Trophoblast cell (in vitro differentiated cells and primary cell): ENCODE measurements around the gene DGCR2.

ENCODE experiments used
- DNase-seq, 2 donors: peaks; one replicate each; pipeline ENCODE4 v3.0.0-alpha.2; 2016
- H2AFZ ChIP-seq: 2 replicates; pipeline ENCODE4 v1.6.1; 2013; ENCODE audit warnings: low read length, moderate library complexity, mild to moderate bottlenecking; ENCODE audit not compliant: insufficient read depth, poor library complexity
- H2AK5ac ChIP-seq: 2 replicates; pipeline ENCODE4 v1.6.1; 2013; ENCODE audit warnings: mild to moderate bottlenecking, low read length
- H2BK120ac ChIP-seq: 2 replicates; pipeline ENCODE4 v1.6.1; 2013; ENCODE audit warnings: low read length, mild to moderate bottlenecking, moderate library complexity; ENCODE audit not compliant: insufficient read depth, poor library complexity
- H2BK12ac ChIP-seq: 2 replicates; pipeline ENCODE4 v1.6.1; 2013; ENCODE audit warnings: mild to moderate bottlenecking, low read length, moderate library complexity
- H2BK5ac ChIP-seq: 2 replicates; pipeline ENCODE4 v1.6.1; 2013; ENCODE audit warnings: low read length, low read depth, moderate library complexity, mild to moderate bottlenecking; ENCODE audit not compliant: poor library complexity
- H3K14ac ChIP-seq: 2 replicates; pipeline ENCODE4 v1.6.1; 2013; ENCODE audit warnings: mild to moderate bottlenecking, low read length
- H3K18ac ChIP-seq: 2 replicates; pipeline ENCODE4 v1.6.1; 2013; ENCODE audit warnings: mild to moderate bottlenecking, low read length
- H3K23ac ChIP-seq: 2 replicates; pipeline ENCODE4 v1.6.1; 2013; ENCODE audit warnings: low read length
- H3K27ac ChIP-seq: 2 replicates; pipeline ENCODE4 v1.5.1; 2013; ENCODE audit warnings: low read depth, mild to moderate bottlenecking, inconsistent platforms, low read length, moderate library complexity
- H3K27me3 ChIP-seq: 2 replicates; pipeline ENCODE4 v1.6.1; 2013; ENCODE audit warnings: inconsistent platforms, mild to moderate bottlenecking, low read length, moderate library complexity; ENCODE audit not compliant: insufficient read depth
- H3K36me3 ChIP-seq, 2 experiments: 1 replicate in 1 of 2; 2 replicates in 1 of 2; pipeline ENCODE4 v1.6.1; 2013; ENCODE audit warnings: low read length in 2 of 2, mild to moderate bottlenecking in 2 of 2, moderate library complexity in 1 of 2; ENCODE audit not compliant: insufficient read depth in 2 of 2, control insufficient read depth in 1 of 2
- H3K4ac ChIP-seq: 2 replicates; pipeline ENCODE4 v1.6.1; 2013; ENCODE audit warnings: low read depth, mild to moderate bottlenecking, low read length, moderate library complexity
- H3K4me1 ChIP-seq, 2 experiments: 1 replicate in 1 of 2; 2 replicates in 1 of 2; pipeline ENCODE4 v1.6.1; 2013; ENCODE audit warnings: low read length in 2 of 2, mild to moderate bottlenecking in 2 of 2, moderate library complexity in 1 of 2; ENCODE audit not compliant: insufficient read depth in 2 of 2, control insufficient read depth in 1 of 2
- H3K4me2 ChIP-seq: 2 replicates; pipeline ENCODE4 v1.6.1; 2013; ENCODE audit warnings: inconsistent platforms, mild to moderate bottlenecking, low read length, moderate library complexity
- H3K4me3 ChIP-seq: 2 replicates; pipeline ENCODE4 v1.5.1; 2013; ENCODE audit warnings: mild to moderate bottlenecking, low read depth, low read length, inconsistent platforms
- H3K79me1 ChIP-seq: one replicate; pipeline ENCODE4 v1.6.1; 2013; ENCODE audit warnings: low read length
- H3K79me2 ChIP-seq: 2 replicates; pipeline ENCODE4 v1.6.1; 2013; ENCODE audit warnings: low read length, mild to moderate bottlenecking; ENCODE audit not compliant: control insufficient read depth, insufficient read depth, poor library complexity
- H3K9ac ChIP-seq: 2 replicates; pipeline ENCODE4 v1.6.1; 2013; ENCODE audit warnings: mild to moderate bottlenecking, low read length
- H3K9me3 ChIP-seq: 2 replicates; pipeline ENCODE4 v1.6.1; 2013; ENCODE audit warnings: low read depth, mild to moderate bottlenecking, control low read depth, inconsistent platforms, low read length; ENCODE audit not compliant: insufficient read depth
- H4K12ac ChIP-seq: 2 replicates; pipeline ENCODE4 v1.6.1; 2013; ENCODE audit warnings: low read depth, mild to moderate bottlenecking, low read length, moderate library complexity
- H4K8ac ChIP-seq: 2 replicates; pipeline ENCODE4 v1.6.1; 2013; ENCODE audit warnings: low read depth, mild to moderate bottlenecking, low read length, moderate library complexity
- H4K91ac ChIP-seq: one replicate; pipeline ENCODE4 v1.6.1; 2013; ENCODE audit warnings: low read depth, mild to moderate bottlenecking, low read length, moderate library complexity
- WGBS: extraction: QIAGEN DNeasy Blood & Tissue Kit; methylation state at CpG from one replicate; pipeline ENCODE4 v1.1.7; 2013; ENCODE audit warnings: missing lambda C conversion rate; ENCODE audit not compliant: insufficient read length, insufficient coverage; ENCODE audit errors: extremely low coverage; 5-methylcytosine and 5-hydroxymethylcytosine counted together

The DGCR2 gene

GRCh38 chr22:19127329-19128008 is 5.3 kb upstream of the DGCR2 start:
- Histone ChIP-seq H4K91ac (no peak overlapping the region), H3K27ac (no peak overlapping the region), H3K4me1 (peaks cover 0 to 4% of the 10 kb centered on the region in 2 experiments), H3K79me2 (no peaks in the 10 kb centered on the region), H3K14ac (no peak overlapping the region), H3K4ac (no peak overlapping the region), H2BK5ac (no peak overlapping the region), H3K9ac (no peak overlapping the region), H4K12ac (no peak overlapping the region), H3K18ac (no peak overlapping the region), H2BK120ac (no peak overlapping the region), H2BK12ac (no peak overlapping the region), H3K4me2 (no peak overlapping the region), H3K27me3 (no peaks in the 10 kb centered on the region), H3K9me3 (no peaks in the 10 kb centered on the region), H3K4me3 (no peak overlapping the region), H3K23ac (no peak overlapping the region), H3K36me3 (peaks cover 8 to 9% of the 10 kb centered on the region in 2 experiments), H3K79me1 (no peaks in the 10 kb centered on the region), H2AK5ac (no peak overlapping the region), H2AFZ (no peak overlapping the region), H4K8ac (no peak overlapping the region)
- DNase-seq: no peak
- WGBS: no CpG with 5 or more reads among the region's 16 CpGs

- Histone ChIP-seq H3K4me1 (peaks cover 0 to 4% of the 10 kb centered on the region in 2 experiments), H2BK120ac (no peak overlapping the region), H3K9ac (no peak overlapping the region), H3K4ac (no peak overlapping the region), H3K4me2 (no peak overlapping the region), H3K79me1 (peaks cover 5% of the 10 kb centered on the region), H3K36me3 (peaks cover 2 to 5% of the 10 kb centered on the region in 2 experiments), H3K14ac (no peak overlapping the region), H2BK5ac (no peak overlapping the region), H4K91ac (no peak overlapping the region), H3K27ac (no peak overlapping the region), H3K23ac (no peak overlapping the region), H3K27me3 (no peaks in the 10 kb centered on the region), H3K4me3 (no peak overlapping the region), H3K18ac (no peak overlapping the region), H2AFZ (no peak overlapping the region), H3K79me2 (peaks cover 5% of the 10 kb centered on the region), H2AK5ac (no peak overlapping the region), H3K9me3 (no peaks in the 10 kb centered on the region), H4K8ac (no peak overlapping the region), H4K12ac (no peak overlapping the region), H2BK12ac (no peak overlapping the region)
- no CpG with 5 or more reads among the region's 19 CpGs for WGBS
- no peak for DNase-seq
Observed at GRCh38 chr22:19126309-19127273, 4.4 kb upstream of the DGCR2 start.

- Histone ChIP-seq H3K18ac (no peak overlapping the region), H3K27ac (no peak overlapping the region), H4K12ac (no peak overlapping the region), H3K4me2 (no peak overlapping the region), H2BK5ac (no peak overlapping the region), H3K4me1 (peaks cover 4 to 9% of the 10 kb centered on the region in 2 experiments), H2AK5ac (no peak overlapping the region), H3K14ac (no peak overlapping the region), H4K91ac (no peak overlapping the region), H2BK12ac (no peak overlapping the region), H3K9me3 (no peaks in the 10 kb centered on the region), H3K9ac (no peak overlapping the region), H3K27me3 (no peaks in the 10 kb centered on the region), H3K23ac (no peak overlapping the region), H3K79me1 (peaks cover 9% of the 10 kb centered on the region), H3K4me3 (no peak overlapping the region), H2AFZ (no peak overlapping the region), H2BK120ac (no peak overlapping the region), H3K36me3 (no peaks in the 10 kb centered on the region), H3K4ac (no peak overlapping the region), H4K8ac (no peak overlapping the region), H3K79me2 (peaks cover 9% of the 10 kb centered on the region)
- no CpG with 5 or more reads among the region's 21 CpGs for WGBS
- DNase-seq: no peak
Observed at GRCh38 chr22:19125474-19126308, 3.5 kb upstream of the DGCR2 start.

GRCh38 chr22:19125011-19125410 is 2.8 kb upstream of the DGCR2 start:
- Histone ChIP-seq H4K8ac (no peak overlapping the region), H2BK5ac (no peak overlapping the region), H3K14ac (no peak overlapping the region), H3K9ac (no peak overlapping the region), H4K91ac (no peak overlapping the region), H2AFZ (no peak overlapping the region), H4K12ac (no peak overlapping the region), H3K79me2 (peaks cover 14% of the 10 kb centered on the region), H3K79me1 (peaks cover 9% of the 10 kb centered on the region), H3K18ac (no peak overlapping the region), H3K36me3 (peaks cover 4% of the 10 kb centered on the region in 2 experiments), H3K27ac (no peak overlapping the region), H3K9me3 (no peaks in the 10 kb centered on the region), H3K27me3 (no peaks in the 10 kb centered on the region), H2AK5ac (no peak overlapping the region), H2BK12ac (no peak overlapping the region), H3K4me2 (no peak overlapping the region), H2BK120ac (no peak overlapping the region), H3K4ac (no peak overlapping the region), H3K4me3 (no peak overlapping the region), H3K23ac (no peak overlapping the region), H3K4me1 (peaks cover 11 to 15% of the 10 kb centered on the region in 2 experiments)
- no peak for DNase-seq
- no CpG with 5 or more reads among the region's 11 CpGs for WGBS
